Stimulated activated CD8-positive, alpha-beta memory T cell treated with anti-CD3 and anti-CD28 coated beads, Interleukin-15, amount 100 ng/mL, for 48 hours (primary cell): ENCODE results near the gene FBXO44.

Experiments
- DNase-seq, 2 donors: peaks; one replicate each; pipeline ENCODE4 v3.0.0-alpha.2; 2020; ENCODE audit warnings: low read depth in 2 of 2

Gene FBXO44

DNA sequence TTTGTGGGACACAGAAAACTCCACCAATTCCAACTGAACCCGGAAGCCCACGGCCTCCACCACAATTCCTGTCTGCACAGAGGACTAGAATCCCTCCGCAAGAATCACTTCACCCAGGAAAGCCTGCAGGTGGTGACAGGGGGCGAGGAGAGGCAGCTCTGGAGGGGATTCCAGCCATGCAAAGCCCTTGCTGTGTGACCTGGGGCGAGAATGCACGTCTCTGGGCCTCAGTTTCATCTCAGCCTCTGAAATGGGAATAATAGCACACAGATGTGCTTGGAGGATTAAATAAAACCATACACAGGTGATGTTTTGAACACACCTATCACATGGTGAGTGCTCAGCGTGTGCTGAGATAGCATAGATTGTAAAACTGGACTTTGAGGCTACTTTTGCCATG, 14.6 kb upstream of the FBXO44 start:
- no peak for DNase-seq

DNA sequence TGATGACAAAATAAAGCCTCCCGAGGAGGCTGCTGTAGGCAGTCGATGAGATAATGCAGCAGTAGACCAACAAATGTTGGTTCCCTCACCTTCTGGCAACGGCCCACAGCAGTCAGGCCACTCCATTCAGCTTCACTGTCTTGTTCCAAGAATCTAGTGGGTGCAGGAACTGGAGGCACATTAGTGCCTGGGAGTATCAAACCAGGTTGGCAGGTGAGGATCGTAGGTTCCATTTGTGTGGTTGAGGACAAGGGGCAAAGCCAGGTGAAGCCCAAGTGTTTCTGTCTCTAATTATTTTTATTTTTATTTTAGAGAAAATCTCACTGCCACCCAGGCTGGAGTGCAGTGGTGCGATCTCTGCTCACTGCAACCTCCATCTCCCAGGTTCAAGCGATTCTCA, 13.7 kb upstream of the FBXO44 start:
- no peak for DNase-seq

GRCh38 chr1:11641776-11642305, 12.8 kb upstream of the FBXO44 start:
- DNase-seq: no peak

- peak in 1 of 2 donors; percentile 38 for DNase-seq
Observed at GRCh38 chr1:11642418-11643017, 12.2 kb upstream of the FBXO44 start.

- no peak for DNase-seq
Observed at GRCh38 chr1:11643782-11644181, 10.9 kb upstream of the FBXO44 start.

- DNase-seq: no peak
Observed at GRCh38 chr1:11645270-11645669, 9.4 kb upstream of the FBXO44 start.

- DNase-seq: peak; percentile 64 to 67
Observed at GRCh38 chr1:11645670-11646265, 8.9 kb upstream of the FBXO44 start.

GRCh38 chr1:11646317-11646716, 8.4 kb upstream of the FBXO44 start:
- DNase-seq: no peak

GRCh38 chr1:11647333-11647732, 7.3 kb upstream of the FBXO44 start:
- DNase-seq: no peak

- no peak for DNase-seq
Observed at GRCh38 chr1:11648039-11648438, 6.6 kb upstream of the FBXO44 start.

DNA sequence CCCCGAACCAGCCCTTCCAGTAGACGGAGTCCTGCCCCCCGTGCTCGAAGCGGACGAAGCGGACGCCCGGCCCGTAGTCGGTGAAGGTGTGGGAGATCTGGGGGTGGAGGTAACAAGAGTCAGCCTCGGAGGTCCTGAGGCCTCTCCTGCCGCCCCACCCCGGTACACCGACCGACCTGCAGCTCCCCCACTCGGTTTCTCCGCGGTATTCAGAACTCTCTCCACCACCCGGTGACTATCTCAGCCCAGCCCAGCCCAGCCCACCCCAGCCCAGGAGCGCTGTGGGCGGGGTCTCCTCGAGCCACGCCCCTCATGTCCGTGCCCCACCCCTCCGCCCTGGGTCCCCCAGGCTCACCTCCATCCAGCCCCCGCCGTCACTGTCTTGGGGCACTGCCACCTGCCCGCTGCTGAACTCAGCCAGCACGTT, 5.9 kb upstream of the FBXO44 start:
- DNase-seq: peak in 1 of 2 donors; percentile 24

DNA sequence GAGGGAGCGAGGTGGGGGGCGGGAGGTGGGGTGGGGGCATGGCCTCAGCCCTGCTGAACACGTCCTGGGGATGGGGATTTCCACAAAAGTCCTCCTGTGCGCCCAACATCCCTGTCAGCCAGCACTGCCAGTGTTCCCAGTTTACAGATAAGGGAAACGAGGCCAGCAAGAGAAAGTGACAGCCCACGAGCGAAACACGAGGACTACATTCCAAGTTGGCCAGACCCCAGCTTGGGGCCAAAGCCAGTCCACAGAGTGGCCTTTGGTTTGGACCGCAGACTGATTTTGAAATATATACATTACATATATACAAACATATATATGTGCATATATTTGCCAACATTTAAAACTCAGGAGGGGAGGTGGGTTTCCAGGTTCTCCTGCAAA, 5.4 kb upstream of the FBXO44 start:
- DNase-seq: no peak

DNA sequence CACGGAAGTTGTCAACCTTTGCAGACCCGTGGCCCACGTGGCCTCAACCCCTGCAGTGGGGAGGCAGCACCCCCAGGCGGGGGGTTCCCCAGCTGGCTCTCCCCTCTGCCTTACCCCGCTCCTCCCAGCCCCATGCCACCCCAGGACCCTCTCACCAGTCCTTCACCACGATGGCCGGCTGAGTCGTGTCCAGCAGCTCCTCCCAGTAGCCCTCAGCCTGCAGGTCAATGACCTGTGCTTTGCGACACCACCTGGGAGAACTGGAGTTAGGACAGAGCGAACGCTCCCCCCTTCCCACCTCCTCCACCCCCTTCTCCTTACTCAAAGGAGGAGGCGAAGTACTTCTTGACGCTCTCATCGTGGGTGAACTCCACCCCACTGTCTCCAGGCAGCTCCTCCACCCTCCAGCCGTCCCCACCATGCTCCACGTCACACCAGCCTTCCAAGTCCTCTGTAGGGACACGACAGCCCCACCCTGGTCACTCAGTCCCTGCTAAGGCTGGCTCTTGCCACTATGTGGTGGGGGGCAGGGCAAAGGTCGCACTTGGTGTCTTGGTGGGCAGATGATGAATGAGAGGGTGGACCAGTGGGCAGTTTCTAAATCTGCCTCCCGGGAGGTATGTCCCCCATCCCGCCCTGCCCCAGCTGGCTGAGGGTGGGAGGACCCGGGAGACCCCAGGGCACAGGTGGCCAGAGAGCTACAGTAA, 4.9 kb upstream of the FBXO44 start:
- DNase-seq: no peak

DNA sequence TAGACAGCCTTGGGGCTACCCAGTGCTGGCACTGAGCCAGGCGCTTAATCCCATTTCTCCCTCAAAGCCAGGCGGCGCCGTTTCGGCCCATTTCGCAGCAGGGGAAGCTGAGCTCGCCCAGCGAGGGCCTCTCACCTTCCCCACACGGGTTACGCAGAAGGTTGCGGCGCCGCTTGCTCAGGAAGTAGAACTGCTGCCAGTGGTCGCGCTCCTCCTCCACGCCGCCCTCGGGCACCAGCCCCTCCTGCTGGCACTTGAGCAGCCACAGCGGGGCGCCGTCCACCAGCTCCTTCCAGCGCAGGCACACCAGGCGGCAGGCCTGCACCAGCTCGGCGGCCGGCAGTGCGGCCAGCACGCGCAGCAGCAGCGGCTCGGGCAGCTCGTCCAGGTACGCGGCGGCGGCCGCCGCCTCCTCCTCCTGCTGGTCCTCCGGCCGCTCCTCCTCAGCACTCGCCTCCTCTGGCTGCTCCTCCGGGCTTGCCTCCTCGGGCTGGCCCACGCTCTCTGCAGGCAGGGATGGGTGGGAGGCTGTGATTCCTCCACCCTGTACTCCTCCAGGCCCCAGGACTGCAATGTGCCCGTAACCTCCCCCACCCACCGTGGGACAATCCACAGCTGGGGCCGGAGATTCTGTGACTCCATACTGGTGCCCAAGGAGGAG, 4.2 kb upstream of the FBXO44 start:
- DNase-seq: peak; percentile 75 to 82

DNA sequence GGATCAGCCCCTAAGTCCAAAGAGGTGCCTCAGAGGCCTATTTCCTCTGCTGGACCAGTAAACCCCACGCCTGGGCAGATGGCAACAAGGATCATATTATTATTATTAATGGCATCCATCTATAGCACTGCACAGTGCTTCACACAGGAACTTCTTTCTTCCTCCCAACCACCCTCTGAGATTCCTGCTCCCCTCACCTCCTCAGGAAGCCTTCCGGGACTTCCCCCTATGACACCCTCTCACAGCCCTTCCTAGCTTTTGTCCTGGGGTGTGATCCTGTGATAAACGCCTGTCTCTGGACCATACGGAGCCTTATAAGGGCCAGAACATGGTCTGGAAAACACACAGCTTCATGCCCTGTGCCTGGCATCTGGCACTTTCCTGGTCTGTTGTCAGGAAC, 3.7 kb upstream of the FBXO44 start:
- no peak for DNase-seq

DNA sequence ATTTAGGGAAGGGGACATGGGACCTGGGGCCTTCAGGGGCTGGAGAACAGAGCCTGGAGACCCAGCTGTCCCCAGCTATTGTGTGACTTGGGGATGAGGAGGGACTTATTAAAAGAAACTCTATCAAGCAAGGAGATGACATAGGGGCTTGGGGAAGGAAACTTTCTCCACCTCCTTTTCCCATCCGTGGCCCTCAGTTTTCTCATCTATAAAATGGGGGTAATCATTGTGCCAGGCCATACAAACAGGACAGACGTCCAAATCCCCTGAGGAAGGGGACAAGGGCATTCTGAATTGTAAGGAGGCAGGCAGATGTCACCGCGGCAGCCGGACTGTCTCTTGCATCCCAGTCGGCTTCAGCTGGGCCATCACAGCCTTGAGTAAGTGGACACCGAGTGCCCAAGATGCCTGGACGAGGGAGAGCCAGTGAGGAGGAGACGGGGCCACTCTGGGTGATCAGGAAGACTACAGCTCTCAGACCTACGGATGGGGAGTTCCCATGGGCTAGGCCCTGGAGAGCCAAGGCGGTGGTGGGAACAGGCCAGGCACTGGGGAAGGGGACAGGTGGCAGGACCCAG, 2.4 kb upstream of the FBXO44 start:
- DNase-seq: no peak

DNA sequence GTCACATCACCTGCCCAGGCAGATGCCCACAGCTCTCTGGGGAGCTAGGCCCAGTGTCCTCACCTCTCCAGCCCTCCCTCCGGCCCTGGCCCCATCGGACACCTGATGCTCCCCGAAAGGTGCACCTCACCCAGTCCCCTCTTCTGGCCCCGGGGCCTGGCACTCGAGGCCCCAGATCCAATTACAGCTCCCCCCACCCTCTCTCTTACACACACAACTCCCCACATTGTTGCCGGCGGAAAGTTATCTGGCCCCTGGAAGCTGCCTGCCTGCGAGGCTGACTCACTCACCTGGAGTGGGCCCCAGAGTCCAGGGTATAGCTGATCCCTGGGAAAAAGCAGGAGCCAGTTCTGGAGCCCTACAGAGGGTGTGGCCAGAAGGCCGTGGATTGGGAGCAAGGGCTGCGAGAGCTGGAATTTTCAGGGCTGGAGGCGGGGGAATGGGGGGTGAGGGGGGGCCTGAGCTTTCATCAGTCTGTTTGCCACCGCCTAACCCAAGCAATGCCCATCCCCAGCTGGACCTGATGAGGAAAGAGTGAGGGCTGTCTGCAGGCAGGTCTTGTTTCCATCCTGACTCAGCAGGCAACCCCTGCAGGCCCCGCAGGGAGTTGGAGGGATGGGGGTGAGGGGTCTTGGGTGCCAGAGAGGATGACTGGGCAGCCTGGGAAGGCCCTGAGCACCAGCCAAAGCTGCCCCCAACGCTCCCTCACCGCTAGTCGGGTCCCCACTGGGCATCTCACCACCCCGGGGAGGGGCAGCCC, 1.4 kb upstream of the FBXO44 start:
- DNase-seq: no peak

GRCh38 chr1:11653861-11654136, 878 bp upstream of the FBXO44 start:
- no peak for DNase-seq

- no peak for DNase-seq
Observed at GRCh38 chr1:11654939-11655808, 497 bp downstream of the FBXO44 start.

DNA sequence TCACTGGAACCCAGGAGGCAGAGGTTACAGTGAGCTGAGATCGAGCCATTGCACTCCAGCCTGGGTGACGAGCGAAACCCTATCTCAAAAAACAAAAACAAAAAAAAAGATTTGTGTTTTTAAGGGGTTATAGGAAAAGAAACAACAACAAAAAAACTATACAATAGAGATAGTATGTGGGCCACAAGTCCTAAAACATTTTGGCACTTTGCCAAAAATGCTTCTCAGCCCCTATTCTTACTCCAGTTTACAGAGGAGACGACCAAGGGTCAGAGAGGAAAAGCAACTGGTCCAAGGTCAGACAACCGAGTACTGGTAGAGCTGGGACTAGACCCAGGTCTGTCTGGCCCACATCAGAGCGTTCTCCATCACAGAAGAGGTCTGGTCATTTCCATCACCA, 3.0 kb downstream of the FBXO44 start:
- no peak for DNase-seq

GRCh38 chr1:11658542-11658941, 3.9 kb downstream of the FBXO44 start:
- DNase-seq: no peak
